Lower leg skin (tissue), 3 donors: ENCODE results near the gene C2CD3.

Experiments
- CTCF ChIP-seq, 3 donors: fragments of 450-650 bp; IDR thresholded peaks; one replicate each; pipeline ENCODE4 v1.5.1; 2016; ENCODE audit warnings: antibody characterized with exemption in 3 of 3, mild to moderate bottlenecking in 3 of 3, moderate library complexity in 2 of 3
- POLR2A ChIP-seq, 2 donors: fragments of 450-650 bp; IDR thresholded peaks; one replicate each; pipeline ENCODE4 v1.6.1; 2016 to 2017; ENCODE audit warnings: antibody characterized with exemption in 2 of 2, mild to moderate bottlenecking in 1 of 2, moderate library complexity in 1 of 2

GRCh38 chr11:74090701-74091100, 80.1 kb downstream of the C2CD3 start:
- TF ChIP-seq POLR2A (IDR thresholded peaks at IDR 0.05) = no peak
- no peak for TF ChIP-seq CTCF (IDR thresholded peaks at IDR 0.05)
